Daoy (cell line): Measurements from ENCODE around the gene AGAP1. TPM values are rescaled to one million over a fixed set of nuclear protein-coding genes. Genes with fewer than 3 reads are reported as not detected.

Source experiments
- DNase-seq: peaks from one replicate; pipeline ENCODE4 v3.0.0-alpha.2; 2015; ENCODE audit warnings: low read depth
- total RNA-seq: library from RNA; depleted of rRNA; stranded (reverse); fragments of >200 nt; shearing (Covaris generic); gene quantifications from 2 replicates; pipeline ENCODE4 v1.2.3, GENCODE V29; 2014

Gene AGAP1
- total RNA-seq, 1 experiment from 2014 or later, result 9.3 TPM

DNA sequence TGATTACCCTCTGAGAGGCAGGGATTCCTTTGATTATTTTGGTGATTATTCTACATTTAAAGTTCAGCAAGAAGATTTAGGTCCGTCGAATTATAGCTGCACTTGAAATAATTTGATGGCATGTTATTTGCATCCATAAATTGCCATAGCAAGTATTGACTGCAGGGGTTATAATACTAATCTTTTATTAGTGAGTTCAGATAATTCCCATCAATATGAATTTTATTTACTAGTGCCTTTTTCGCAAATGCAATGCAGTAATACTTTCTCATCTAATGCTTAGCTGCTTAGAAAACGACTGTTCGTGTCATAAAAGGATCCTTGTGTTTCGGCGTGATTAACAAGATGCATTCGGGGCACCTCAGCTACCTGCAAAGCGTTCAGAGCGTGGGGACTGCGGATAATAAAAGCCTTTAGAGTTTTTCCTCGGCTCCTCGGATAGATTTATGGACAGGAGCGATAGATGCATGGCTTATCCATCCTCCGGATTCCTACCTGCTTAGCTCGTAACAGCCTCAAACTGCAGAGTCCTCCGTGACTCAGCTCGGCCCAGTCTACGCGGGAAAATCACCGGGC, 676.8 kb downstream of the AGAP1 start:
- no peak for DNase-seq

DNA sequence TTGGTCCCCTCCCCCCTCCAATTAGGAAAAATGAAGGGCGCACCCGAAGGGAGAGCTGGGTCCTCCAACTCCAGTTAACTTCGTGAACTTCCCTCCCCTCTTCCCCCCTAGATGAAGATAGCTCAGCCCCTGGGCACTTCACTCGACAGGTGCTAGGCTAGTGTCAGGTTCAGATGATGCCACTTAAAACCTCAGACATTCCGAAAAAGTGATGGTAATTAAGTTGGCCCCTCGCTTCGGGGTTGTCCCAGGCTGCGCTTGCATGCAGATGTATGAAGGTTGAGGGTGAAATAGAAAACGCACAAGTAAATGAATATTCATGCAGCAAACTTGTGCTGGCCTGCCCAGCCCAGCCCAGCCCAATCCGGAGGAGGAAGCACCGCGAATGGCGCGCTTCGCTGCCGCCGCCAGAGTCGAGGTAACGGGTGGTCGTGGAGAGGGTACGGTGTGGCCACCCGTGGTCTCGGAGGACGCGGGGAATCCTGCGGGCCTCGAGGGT, 677.4 kb downstream of the AGAP1 start:
- no peak for DNase-seq

DNA sequence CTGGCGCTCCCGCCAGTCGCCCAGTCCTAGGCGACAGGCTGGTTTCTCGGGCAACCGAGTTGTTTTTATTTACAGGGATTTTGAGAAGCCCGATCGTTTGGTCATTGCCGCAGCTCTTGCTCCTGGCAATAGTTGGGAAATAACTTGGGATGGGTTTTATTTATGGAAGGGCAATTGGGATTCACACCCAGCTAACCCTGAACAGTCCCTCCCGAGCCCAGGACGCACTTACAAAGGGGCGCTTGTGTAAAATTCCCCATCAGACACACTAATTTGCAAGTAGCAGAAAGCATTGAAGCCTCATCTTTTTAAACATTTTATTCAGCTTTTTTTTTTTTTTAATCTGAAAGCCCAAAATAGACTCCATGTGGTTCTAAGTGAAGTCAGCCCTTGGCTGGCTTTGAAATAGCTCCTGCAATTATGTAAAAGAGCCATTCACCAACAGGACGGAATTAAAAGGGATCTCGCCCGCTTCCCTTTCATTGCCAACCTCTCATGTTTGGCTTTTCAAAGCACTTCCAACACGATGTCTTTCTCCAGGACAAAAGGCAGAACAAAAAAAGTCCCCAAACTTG, 677.9 kb downstream of the AGAP1 start:
- DNase-seq, result no peak

DNA sequence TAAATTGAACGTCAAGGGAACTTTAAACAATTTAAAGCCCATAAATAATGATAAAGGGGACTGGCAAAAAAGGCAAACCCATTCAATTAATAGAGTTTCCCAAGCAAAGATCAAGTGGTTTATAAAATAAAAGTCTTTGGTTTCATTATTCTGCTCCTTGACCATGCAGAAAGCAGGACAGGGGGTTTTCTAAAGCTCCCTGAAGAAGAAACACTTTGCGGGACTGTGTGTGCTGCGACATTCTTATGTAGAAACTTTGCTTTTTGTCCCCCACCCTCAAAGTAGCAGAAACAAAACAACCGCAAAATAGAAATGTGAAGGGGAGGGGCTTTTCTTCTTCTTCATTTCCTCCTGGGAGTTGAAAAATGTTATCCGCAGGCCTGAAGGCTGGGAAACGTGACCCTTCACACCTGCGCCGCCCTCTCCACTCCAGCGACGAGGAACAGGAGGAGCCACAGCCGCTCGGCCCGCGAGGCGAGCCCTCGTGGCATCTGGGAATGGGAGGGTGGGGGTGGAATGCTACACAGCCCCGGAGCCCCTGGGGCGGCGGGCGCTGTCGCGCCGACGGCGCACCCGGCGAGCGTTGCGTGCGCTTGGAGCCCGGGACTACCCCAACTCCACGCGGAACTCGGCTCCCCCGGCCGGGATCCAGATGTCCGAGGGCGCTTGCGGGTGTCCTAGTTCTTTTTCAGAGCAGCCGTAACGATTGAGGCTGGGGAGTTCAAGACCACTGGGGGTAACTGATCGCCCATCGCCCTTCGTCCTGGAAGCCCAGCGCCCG, 678.6 kb downstream of the AGAP1 start:
- no peak for DNase-seq

DNA sequence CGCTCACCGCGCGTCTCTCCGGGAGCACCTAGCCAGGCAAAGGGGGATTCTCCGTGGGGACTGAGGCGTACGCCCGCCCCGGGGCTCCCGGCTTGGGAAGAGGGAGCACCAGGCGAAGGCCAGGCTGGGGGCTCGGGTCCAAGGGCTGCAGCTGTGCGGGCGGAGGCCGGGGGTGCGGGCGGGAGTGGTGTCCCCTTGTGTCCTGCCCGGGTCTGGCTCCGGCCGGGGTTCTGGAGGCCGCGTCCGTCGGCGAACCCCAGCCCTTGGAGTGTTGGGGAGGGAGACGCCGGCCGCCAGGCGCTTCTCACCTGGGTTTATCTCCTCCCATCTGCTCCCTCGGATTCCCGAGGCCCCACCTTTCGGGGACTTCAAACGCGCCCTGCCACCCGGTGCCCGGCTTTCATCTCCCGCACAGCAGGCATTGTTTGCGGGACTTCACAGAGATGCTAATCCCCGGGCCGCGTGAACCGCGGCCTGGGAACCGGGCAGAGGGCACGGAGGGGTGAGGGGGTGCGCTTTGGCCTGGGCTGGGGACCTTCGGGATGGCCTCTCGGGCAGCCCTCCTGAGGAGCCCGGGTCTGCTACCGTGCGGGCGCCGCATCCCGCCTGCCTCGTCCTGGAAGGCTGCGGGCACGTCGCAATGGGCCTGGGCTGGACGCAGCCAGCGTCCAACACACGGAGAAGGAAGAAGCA, 679.3 kb downstream of the AGAP1 start:
- no peak for DNase-seq

DNA sequence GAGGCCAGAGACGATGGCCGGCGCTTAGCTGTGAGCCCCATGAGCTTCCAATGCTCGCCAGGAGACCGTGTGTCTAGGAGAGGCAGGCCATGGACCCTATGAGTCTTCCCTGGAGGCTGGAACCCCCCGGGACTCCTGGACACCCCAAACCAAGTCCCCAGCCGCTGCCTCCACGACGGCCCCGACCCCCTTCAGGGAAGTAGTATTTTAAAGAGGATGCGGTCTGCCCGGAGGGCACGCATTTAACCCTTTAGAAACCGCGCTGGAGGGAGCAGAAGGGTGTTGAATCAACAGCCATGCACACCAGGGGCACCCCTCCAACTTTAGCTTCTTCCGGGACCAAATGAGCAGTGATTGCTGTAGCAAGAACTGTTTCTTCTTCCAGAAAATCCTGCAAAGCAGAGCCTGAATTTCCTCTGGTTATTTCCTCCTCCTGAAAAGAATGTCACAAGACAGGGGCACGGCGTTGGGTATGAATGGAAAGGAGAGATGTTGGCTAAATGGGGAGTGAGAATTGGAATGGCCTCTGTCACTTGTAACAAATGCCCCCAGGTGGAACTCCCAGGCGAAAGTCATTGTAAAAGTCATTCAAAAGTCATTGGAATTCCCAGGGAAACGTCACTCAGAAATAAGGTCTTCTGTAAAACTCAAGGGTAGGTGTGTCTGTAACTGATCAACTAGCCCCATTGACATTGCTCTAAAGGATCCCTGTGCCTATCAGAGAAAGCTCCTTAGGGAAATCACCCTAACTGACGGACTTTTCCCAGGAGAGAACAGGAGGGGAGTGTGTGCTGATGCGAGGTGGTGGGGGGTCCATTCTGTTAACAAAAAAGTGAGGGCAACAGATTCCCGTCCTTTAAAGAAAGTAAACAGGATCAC, 680.1 kb downstream of the AGAP1 start:
- no peak for DNase-seq

DNA sequence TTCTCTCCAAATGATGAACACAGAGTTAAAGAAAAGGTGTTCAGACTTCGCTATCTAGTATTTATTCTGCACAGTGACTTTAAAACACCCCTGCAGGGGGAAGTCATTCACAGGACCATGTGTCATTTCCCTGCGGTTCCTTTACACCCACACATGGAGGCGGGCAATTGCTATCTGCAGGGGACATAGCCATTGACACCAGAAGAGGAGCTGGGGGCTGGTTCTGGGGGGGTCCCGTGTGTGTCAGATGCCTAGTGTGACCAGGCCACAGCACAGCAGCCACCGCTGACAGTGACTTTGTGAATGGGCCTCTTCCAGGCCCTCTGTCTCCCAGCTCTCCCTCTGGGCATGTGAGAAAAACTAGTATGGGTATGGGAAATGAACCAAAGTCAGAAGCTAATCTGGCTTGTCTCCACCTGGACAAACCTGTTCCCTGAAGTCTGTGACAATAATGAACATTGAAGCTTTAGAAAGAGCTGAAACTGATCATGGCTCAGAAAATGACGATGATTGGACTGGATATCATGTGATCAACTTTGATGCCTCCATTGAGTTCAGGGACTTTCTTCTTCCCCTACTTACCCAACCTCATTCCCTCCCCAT, 681.8 kb downstream of the AGAP1 start:
- peak; percentile 60 for DNase-seq

DNA sequence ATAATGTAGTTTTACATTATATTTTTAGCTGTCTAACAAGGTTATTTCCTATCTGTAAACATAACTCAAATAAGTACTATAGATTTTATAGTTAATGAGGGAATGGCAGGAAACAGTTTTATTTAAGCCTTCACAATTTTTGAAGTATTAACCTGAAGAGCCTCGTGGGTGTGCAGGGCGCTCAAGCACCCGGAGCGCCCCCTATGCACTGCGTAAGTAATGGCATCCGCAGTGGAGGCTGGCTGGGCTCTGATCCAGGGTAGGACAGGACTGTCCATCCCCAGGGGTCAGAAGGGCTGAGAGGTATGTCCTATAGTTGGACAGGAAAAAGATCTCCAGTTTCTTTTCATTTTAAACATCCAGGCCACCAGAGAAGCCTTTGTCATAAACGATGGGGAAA, 682.6 kb downstream of the AGAP1 start:
- peak; percentile 43 for DNase-seq

DNA sequence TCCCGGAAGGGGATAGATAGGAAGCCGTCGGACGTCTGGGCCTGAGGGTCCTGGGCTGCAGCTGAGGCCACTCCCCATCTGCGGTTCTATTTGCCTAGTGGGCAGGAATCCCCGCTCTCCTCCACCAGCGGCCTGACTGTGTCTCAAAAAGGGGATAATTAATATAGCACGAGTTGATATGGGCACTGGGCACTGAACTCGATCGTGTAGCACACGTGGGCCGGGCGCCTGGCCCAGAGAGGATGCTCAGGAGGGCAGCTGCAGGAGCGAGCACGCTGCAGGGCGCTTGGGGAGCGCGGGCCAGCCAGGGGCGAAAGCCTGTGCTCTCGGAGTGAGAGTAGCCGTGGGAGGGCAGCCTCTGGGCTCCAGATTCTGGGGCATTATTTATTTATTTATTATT, 683.1 kb downstream of the AGAP1 start:
- no peak for DNase-seq

DNA sequence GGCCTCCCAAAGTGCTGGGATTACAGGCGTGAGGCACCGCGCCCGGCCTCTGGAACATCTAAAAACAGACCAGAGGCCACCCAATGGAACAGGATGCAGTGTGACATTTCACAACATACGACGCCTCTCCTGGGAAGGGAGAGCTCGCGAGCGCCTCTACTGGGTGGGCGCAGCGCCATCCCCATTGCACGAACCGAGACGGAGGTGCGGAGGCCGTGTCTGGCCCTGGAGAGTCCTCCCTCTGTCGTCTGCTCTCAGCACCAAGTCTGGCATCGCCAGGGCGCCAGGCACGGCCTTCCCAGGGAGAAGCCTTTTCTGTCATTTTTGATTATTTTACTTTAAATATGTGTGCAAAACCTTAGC, 683.7 kb downstream of the AGAP1 start:
- DNase-seq, result peak; percentile 77

DNA sequence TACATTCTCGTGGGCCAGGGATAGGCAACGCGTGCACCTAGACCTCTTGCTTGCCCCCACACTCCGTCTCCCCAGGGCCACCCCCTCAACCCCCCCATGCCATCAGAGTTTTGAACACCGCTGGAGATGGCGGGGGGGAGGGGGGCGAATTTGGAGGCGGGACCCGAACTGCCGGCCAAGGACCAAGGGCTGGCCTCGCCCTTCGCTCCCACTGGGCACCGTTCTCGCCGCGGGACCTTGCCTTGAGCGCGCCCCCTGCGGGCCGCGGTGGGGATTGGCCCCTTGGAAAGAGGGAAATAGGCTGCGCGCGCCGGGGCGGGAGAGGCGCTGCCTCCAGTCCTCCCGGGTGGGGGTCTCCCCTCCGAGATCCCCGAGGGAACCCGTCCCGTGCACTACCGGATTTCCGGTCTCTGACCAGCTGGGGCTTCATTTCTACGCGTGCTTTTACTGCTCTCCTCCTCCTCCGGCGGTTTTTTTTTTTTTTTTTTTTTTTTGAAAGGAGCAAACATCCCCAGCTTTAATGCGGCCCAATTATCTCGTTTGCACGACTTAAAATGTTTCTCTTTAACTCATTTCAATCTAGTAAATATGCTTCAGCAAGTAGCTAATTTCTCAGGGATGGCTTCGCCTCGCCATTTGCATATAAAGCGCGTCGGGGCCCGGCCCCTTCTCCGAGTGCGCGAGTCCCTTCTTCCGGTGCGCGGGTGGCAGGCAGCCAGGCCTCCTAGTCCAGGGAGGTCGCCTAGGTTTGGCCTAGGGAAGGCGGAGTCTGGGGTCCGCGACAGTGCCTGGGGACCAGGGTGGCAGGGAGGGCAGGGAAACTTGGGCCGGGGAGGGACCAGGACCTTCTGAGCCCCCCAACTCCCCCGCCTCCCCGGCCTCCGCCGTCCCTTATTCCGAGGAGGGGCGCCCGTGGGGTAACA, 684.4 kb downstream of the AGAP1 start:
- peak; percentile 88 for DNase-seq

DNA sequence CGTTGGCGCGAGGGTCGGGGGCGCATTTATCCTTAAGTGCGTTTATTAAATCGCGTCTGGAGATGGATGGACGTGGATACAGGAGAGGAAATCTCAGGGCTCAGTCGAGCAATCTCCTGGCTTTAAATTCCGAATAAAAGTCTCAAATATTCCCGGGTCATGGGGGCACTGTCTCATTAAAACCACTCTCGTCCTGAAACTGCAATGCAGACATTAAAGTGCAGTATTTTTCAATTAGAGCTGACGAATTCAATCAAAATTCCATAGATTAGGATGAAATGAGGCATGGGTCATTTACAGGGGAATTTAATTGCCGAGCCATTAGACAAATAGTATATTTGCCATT, 685.0 kb downstream of the AGAP1 start:
- DNase-seq, result peak; percentile 22

DNA sequence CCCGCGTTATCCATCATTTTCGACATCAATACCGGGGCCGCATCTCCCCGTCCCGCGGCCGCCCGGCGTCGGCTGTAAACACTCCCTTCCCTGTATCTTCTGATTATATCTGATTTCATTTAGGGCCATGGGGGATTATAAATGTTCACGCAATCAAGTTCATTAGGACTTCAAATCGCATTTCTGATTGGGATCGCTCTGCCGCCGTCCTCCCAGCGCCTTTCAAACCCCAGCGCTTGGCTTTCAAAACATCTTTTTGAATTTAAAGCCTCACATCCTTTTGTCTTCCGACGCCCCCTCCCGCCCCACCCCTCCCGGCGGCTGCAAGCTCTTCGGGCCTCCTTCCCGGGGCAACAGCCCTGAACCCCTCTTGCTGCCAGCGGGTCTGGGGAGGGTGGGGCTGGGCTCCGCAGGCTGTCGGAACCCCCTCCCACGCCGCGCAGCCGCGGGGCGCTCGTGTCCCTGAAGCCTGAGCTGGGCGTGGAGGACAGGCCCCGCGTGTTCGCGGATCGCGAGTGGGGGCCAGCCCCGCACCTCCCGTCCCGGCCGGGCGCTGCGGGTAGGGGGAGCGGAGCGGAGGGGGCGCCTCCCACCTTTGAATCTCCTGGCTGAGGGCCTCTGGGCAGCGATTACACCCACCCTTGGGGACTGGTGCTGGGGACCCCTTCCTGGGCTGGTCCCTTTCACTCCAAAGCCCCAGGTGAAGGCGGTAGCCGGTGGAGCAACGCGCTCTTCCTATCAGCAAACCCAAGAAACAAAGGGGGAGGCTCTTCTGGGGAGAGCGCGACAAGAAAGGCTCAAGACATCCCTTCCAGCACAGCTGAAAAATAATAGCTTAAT, 685.6 kb downstream of the AGAP1 start:
- peak; percentile 63 for DNase-seq

DNA sequence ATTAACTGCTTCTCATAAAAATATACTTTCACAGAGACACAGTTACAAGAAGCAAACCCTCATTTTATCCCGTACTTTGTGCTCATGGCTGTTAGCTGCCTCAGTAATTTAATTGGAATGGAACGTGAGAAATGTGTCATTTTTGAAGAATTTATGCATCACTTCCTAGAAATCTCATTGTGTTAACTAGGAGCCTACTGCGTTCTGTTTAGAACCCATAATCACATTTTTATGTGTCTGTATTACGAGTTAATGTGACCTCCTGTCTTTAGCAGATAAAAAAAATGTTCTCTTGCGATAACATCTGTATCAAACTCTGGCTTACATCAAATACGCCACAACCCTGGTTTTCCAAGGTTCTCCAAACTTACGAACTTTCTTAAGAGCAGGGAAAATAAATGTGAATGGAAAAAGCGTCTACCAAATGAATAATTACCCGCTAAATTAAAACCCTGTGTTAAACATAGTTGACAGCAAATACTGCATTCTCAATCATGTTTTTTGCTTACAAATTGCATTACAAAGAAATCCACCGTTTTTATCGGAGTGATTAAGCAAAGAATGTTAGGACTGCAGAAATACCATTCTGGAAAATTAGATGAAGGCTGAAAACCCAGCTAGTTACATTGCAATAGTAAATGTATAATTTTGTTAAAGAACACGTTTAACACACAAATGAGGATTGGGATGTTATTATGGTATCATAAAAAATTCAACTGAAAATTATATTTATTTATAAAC, 686.4 kb downstream of the AGAP1 start:
- peak; percentile 57 for DNase-seq

DNA sequence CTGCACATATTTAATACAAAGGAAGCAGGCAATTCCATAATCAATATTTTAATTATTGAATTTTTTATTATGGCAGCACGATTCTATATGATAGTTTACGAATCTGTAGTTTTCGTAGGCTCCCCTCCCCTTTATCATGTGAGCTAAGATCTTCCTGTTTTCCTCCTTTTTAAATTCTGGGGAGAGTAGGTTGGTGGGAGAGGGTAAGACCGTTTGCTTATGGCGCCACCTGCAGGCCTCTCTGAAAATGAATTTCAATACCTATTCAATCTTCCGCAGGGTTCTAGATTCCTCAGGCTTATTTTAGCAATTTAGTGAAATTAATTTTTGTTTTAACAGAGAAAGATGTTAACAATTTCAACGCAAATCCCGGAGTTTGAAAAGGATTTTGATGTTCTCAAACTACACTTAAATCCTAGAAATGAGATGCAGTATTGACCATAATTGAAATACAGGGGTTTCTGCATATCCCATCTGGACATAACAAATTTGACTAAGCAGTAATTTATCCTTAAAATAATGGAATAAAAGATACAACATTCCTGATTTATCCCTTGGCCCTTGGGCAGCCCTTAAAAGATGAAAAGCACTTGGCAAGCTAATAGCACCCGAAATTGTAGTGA, 687.1 kb downstream of the AGAP1 start:
- peak; percentile 72 for DNase-seq
